IPS DF 6.9 (cell line): Measurements from ENCODE around the gene SNRNP25.

Source experiments
- DNase-seq: peaks from one replicate; pipeline ENCODE4 v3.0.0-alpha.2; 2013; ENCODE audit warnings: low read depth, low spot score
- H3K27ac ChIP-seq: one replicate; pipeline ENCODE4 v1.5.1; 2013; ENCODE audit warnings: low read length, control low read depth
- H3K27me3 ChIP-seq: 2 replicates; pipeline ENCODE4 v1.6.1; 2013; ENCODE audit warnings: mild to moderate bottlenecking, low read length; ENCODE audit not compliant: control insufficient read depth, insufficient read depth
- H3K36me3 ChIP-seq: 2 replicates; pipeline ENCODE4 v1.6.1; 2013; ENCODE audit warnings: low read length; ENCODE audit not compliant: control insufficient read depth, insufficient read depth
- H3K4me1 ChIP-seq: 2 replicates; pipeline ENCODE4 v1.6.1; 2013; ENCODE audit warnings: low read length; ENCODE audit not compliant: control insufficient read depth, insufficient read depth
- H3K4me3 ChIP-seq: 2 replicates; pipeline ENCODE4 v1.5.1; 2013; ENCODE audit warnings: mild to moderate bottlenecking, low read length
- H3K9me3 ChIP-seq: 2 replicates; pipeline ENCODE4 v1.6.1; 2013; ENCODE audit warnings: low read length, inconsistent platforms; ENCODE audit not compliant: control insufficient read depth, insufficient read depth
- whole genome bisulfite sequencing: extraction: QIAGEN DNeasy Blood & Tissue Kit; methylation state at CpG from one replicate; pipeline ENCODE4 v1.1.7; 2013; ENCODE audit warnings: mixed read lengths, missing lambda C conversion rate; ENCODE audit not compliant: insufficient read length, insufficient coverage; 5-methylcytosine and 5-hydroxymethylcytosine counted together

The SNRNP25 gene

DNA sequence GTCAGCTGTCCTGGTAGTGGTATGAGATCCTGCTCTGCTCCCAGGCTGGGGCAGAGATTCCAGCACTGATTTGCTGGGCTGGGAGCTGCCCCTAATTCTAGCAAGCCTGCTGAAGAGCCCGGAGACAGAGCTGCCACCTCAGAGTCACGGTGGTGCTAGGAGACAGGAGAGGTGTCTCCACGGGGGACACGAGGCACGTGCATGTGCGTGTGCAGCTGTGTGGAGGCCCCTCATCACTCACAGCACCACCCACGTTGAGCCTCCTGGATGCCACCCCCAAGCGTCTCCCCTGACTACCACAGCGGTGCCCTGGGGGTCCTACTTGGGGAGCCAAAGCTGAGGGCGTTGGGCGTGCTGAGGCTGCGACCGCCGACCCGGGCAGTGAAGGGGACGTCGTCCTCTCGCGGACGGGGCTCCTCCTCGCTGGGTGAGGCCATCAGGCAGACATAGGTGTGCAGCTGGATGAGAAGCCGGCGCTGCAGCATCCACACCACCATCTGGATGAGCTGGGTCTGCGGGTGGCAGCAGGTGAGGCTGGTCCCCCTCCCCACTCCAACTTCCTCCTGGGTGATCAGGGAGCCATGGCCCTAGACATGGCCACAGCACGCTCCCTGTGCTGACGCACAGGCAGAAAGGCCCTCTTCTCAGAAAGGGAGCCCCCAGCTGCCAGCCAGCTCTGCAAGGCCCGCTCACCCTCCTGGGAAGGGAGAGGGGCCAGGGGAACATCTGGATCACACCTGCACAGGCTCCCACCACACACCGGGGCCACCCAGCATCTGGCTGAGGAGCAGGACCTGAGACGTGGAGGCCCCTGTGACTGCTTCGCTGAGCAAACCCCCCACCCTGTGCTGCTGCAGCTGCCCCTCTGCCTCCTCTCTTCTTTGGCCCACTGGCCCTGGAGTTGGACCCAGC, 36.0 kb downstream of the SNRNP25 start:
- WGBS = no CpG with 5 or more reads among the region's 30 CpGs
- Histone ChIP-seq H3K36me3 (peaks cover 29% of the 10 kb centered on the region), H3K27ac (no peak overlapping the region), H3K4me3 (no peak overlapping the region), H3K27me3 (no peaks in the 10 kb centered on the region), H3K4me1 (no peaks in the 10 kb centered on the region; the same call in 1 of the 2 replicates), H3K9me3 (no peaks in the 10 kb centered on the region)
- DNase-seq = no peak

- Histone ChIP-seq H3K4me1 (no peaks in the 10 kb centered on the region), H3K4me3 (no peak overlapping the region), H3K9me3 (no peaks in the 10 kb centered on the region), H3K27ac (no peak overlapping the region), H3K36me3 (peaks cover 17% of the 10 kb centered on the region), H3K27me3 (no peaks in the 10 kb centered on the region)
- WGBS = no CpG with 5 or more reads among the region's 9 CpGs
- DNase-seq = no peak
These were observed 37.9 kb downstream of the SNRNP25 start for GRCh38 chr16:91484-91883.

- no peaks in the 10 kb centered on the region for H3K9me3 ChIP-seq
- no CpG with 5 or more reads among the region's 15 CpGs for WGBS
- no peak overlapping the region for H3K4me3 ChIP-seq
- no peaks in the 10 kb centered on the region for H3K4me1 ChIP-seq
- DNase-seq = no peak
- no peaks in the 10 kb centered on the region for H3K27me3 ChIP-seq
- H3K27ac ChIP-seq = no peak overlapping the region
- peaks cover 17% of the 10 kb centered on the region for H3K36me3 ChIP-seq
These were observed 39.1 kb downstream of the SNRNP25 start for GRCh38 chr16:92431-93339.

DNA sequence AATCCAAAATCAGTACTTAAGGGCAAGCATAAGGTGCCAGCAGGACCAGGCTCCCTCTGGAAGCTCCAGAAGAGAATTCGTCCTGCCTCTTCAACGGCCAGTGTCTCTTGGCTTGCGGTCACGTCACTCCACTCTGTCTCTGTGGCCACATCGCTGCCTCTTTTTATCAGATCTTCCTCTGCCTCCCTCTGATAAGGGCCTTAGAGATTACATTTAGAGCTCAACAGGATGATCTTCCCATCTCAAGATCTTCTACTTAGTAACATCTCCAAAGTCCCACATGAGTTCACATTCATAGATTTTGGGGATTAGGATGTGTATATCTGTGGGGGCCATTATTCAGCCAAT, 41.3 kb downstream of the SNRNP25 start:
- Histone ChIP-seq H3K9me3 (no peaks in the 10 kb centered on the region), H3K27me3 (no peaks in the 10 kb centered on the region), H3K36me3 (peaks cover 16% of the 10 kb centered on the region), H3K4me1 (no peaks in the 10 kb centered on the region), H3K4me3 (no peak overlapping the region), H3K27ac (no peak overlapping the region)
- DNase-seq = no peak
- WGBS = no CpG with 5 or more reads among the region's 5 CpGs

DNA sequence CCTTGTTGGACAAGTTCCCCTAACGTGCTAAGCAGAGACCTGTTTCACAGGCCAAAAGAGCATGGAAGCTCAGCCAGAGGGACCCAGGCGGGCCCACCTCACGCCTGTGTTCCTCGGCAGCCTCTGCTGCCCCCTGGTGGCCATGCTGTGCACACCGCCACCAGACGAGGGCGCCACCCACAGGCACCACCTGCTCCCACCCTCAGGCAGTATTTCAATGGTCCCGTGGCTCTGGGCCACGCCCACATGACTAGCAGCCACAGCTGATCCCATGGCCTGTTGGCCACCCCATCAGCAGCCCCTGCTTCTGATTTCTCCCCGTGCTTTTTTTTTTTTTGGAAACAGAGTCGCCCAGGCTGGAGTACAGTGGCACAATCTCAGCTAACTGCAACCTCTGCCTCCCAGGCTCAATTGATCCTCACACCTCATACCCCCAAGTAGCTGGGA, 43.3 kb downstream of the SNRNP25 start:
- H3K27me3 ChIP-seq = no peaks in the 10 kb centered on the region
- H3K4me1 ChIP-seq = no peaks in the 10 kb centered on the region
- DNase-seq = peak; percentile 78
- H3K36me3 ChIP-seq = peaks cover 10% of the 10 kb centered on the region
- H3K9me3 ChIP-seq = no peaks in the 10 kb centered on the region
- H3K27ac ChIP-seq = no peak overlapping the region
- no CpG with 5 or more reads among the region's 11 CpGs for WGBS
- H3K4me3 ChIP-seq = no peak overlapping the region

- H3K36me3 ChIP-seq = peaks cover 10% of the 10 kb centered on the region
- H3K27me3 ChIP-seq = no peaks in the 10 kb centered on the region
- DNase-seq = no peak
- H3K4me1 ChIP-seq = no peaks in the 10 kb centered on the region
- H3K27ac ChIP-seq = no peak overlapping the region
- no peak overlapping the region for H3K4me3 ChIP-seq
- no peaks in the 10 kb centered on the region for H3K9me3 ChIP-seq
- WGBS = no CpG with 5 or more reads among the region's 8 CpGs
These were observed 44.2 kb downstream of the SNRNP25 start for GRCh38 chr16:97822-98221.

- WGBS = no CpG with 5 or more reads among the region's 5 CpGs
- Histone ChIP-seq H3K9me3 (no peaks in the 10 kb centered on the region), H3K36me3 (peaks cover 10% of the 10 kb centered on the region), H3K27me3 (no peaks in the 10 kb centered on the region), H3K4me1 (no peaks in the 10 kb centered on the region), H3K4me3 (no peak overlapping the region), H3K27ac (no peak overlapping the region)
- no peak for DNase-seq
These were observed 47.4 kb downstream of the SNRNP25 start for GRCh38 chr16:100989-101388.

- H3K36me3 ChIP-seq = peaks cover 10% of the 10 kb centered on the region
- no peak overlapping the region for H3K27ac ChIP-seq
- no peak overlapping the region for H3K4me3 ChIP-seq
- no CpG with 5 or more reads among the region's 6 CpGs for WGBS
- H3K9me3 ChIP-seq = no peaks in the 10 kb centered on the region
- no peaks in the 10 kb centered on the region for H3K27me3 ChIP-seq
- DNase-seq = no peak
- no peaks in the 10 kb centered on the region for H3K4me1 ChIP-seq
These were observed 48.0 kb downstream of the SNRNP25 start for GRCh38 chr16:101586-101985.

DNA sequence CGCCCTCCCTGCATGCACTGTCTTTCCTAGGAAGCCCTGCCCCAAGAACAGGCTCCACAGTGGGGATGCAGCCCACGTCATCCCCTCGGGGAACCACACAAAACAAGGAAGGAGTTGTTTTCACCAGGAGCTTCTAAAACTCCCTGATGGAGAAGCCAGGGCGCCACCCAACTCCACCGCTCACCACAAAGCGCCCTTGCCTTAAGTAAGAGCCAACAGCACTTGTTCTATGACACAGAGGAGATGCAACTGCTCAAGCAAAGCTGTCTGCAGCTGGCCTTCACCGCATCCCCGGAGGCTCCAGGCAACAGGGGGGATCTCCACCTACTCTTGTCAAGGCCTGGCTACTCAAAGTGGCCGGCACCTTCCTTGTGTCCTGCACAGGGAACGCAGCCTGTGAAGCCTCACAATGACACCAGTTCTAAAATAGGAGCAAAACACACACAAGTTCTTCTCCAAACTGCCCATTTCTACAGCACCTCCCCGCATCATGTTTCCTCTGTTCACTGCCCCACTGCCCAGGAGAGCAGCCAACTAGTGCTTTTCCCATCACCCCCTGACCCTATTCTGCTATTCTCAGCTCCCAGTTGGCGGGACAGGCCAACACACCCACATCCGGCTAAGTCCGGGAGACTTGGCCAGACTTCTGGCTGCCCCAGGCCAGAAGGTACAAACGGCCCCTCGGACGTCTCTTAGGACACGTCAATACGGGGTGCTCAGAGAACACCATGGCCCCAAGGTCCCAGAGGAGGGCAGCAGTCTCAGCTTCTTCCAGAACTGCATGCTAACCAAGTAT, 48.6 kb downstream of the SNRNP25 start:
- H3K36me3 ChIP-seq = peaks cover 10% of the 10 kb centered on the region
- WGBS = no CpG with 5 or more reads among the region's 19 CpGs

GRCh38 chr16:104355-104754, 50.7 kb downstream of the SNRNP25 start:
- DNase-seq = no peak
- H3K36me3 ChIP-seq = no peaks in the 10 kb centered on the region
- H3K4me1 ChIP-seq = no peaks in the 10 kb centered on the region
- H3K27me3 ChIP-seq = no peaks in the 10 kb centered on the region
- H3K27ac ChIP-seq = no peak overlapping the region
- H3K9me3 ChIP-seq = no peaks in the 10 kb centered on the region
- no CpG with 5 or more reads among the region's 5 CpGs for WGBS
- H3K4me3 ChIP-seq = no peak overlapping the region

More for the DNA sequence above, 48.6 kb downstream of the SNRNP25 start:
- no peaks in the 10 kb centered on the region for H3K27me3 ChIP-seq
- no peaks in the 10 kb centered on the region for H3K9me3 ChIP-seq
- no peaks in the 10 kb centered on the region for H3K4me1 ChIP-seq
- no peak overlapping the region for H3K4me3 ChIP-seq
- H3K27ac ChIP-seq = no peak overlapping the region
- DNase-seq = no peak
